AG20443 (cell line): ENCODE measurements around the gene CASP7.
"Not testable (repeated sequence)": the region's sequence is repeated elsewhere in the genome, so short reads cannot be mapped to it uniquely, and the experiment has no call there.

Experiments
- DNase-seq: peaks from one replicate; pipeline ENCODE4 v3.0.0; 2012; ENCODE audit warnings: low spot score, mixed read lengths

The CASP7 gene

GRCh38 chr10:113754125-113754524, 74.4 kb downstream of the CASP7 start:
- DNase-seq = no peak

DNA sequence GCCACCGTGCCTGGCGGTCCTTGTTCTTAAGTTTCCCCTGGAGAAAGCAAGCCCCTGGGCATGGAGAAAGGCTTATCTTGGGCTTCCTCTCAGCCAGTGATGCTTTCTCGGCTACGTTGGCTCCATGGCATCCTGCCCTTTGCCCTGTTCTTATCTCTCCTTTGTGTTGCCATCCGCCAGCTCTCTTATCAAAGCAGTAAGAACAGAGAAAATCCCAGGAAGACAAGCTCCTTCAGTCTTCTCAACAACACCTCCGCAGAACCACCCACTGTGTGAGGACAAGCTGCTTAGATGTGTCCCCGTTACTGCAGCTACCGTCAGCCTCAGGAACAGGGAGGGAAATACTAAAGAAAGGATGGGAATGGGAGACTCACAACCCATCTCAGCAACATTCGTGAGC, 75.1 kb downstream of the CASP7 start:
- no peak for DNase-seq

DNA sequence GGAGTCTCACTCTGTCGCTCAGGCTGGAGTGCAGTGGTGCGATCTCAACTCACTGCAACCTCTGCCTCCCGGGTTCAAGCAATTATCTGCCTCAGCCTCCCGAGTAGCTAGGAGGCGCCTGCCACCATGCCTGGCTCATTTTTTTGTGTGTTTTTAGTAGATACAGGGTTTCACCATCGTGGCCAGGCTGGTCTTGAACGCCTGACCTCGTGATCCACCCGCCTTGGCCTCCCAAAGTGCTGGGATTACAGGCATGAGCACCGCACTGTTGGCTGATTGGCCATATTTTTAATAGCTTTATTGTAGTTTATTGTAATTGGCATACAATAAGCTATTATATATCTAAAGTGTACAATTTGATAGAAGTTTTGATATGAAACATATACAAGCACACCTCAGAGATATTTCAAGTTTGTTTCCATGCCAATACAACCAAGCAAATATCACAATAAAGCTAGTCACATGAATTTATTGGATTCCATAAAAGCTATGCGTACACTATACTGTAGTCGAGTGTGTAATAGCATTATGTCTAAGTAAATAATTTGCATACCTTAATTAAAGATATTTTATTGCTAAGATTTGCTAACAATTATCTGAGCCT, 77.3 kb downstream of the CASP7 start:
- no peak for DNase-seq

GRCh38 chr10:113762083-113762482, 82.4 kb downstream of the CASP7 start:
- no peak for DNase-seq

DNA sequence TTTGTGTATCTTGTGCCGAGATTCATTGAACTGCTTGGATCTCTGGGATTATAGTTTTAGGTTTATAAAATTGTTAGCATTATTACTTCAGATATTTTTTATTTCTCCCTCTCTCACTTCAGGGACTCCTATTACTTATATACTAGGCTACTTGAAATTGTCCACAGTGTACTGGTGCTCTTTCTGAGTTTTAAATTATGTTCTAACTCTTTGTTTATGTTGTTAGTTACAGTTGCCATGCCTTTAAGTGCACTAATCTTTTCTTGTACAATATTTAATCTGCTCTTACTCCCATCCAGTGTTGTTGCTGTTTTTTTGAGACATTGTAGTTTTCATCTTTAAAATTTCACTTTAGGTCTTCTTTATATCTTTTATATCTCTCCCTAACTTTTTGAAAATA, 84.9 kb downstream of the CASP7 start:
- DNase-seq = no peak

GRCh38 chr10:113765910-113766309, 86.2 kb downstream of the CASP7 start:
- DNase-seq = no peak

- no peak for DNase-seq
Measured at GRCh38 chr10:113767222-113767621, 87.5 kb downstream of the CASP7 start.

DNA sequence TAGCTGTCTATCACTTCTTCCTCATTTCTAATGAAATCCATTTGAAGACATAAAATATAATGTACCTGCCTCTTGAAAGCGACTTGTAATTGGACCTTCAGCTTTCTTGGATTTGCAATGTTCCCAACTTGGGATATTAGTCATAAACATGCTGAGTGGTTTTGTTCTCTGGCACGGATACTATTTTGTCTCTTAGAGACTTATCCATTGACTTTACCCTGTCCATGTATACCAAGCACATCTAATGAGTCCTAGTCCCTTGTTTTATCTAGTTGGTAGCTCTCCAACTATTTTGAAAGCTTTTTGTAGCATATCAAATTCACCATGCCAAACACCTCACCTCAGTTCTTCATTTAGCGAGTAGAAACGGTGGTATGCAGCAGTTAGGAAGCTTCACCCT, 90.6 kb downstream of the CASP7 start:
- no peak for DNase-seq

DNA sequence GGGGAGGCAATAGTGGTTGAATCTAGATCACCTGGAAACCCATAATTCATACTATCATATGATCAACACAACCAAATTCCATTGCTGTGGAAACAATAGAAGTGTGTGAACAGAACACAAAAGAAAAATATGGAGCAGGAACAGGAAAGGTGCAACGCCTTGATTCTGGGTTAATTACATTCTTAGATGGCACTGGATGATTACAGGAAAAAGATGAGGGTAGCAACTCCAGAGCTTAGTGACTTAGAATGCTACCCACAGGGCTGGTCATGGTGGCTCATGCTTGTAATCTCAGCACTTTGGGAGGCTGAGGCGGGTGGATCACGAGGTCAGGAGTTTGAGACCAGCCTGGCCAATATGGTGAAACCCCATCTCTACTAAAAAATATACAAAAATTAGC, 91.4 kb downstream of the CASP7 start:
- DNase-seq = not testable (repeated sequence)

DNA sequence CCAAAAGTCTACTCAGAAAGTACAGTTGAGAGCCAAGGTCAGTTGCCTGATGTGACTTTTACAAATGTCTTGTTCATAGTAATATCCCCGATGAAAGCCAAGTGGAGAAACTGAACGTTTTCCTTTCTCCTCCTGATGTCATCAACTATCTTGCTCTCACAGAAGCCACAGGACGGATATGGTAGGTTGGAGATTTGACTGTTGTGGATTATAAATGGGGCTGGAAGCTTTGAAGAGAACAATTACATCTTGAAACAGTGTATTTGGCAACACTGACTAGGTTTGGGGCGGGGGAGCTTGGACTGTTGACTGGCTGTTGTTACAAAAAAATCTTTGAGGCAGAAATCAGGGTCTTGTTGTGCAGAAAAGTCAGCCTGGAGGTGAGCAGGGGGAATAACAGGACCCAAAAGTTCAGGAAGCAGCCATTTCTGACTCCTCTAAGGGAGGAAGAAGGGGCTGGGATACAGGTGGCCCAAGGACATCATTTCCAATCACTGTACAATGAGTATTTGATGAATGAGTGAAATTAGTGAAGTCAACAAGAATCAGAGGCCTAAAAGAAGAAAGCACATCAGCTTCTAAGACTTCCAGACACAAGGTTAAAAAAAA, 96.1 kb downstream of the CASP7 start:
- DNase-seq = no peak

GRCh38 chr10:113776553-113776952, 96.8 kb downstream of the CASP7 start:
- no peak for DNase-seq
